Ectodermal cell (in vitro differentiated cells): ENCODE results near the gene PPARA.

ENCODE experiments used
- H3K27ac ChIP-seq: 2 replicates; pipeline ENCODE4 v1.7.0; 2013; ENCODE audit warnings: mild to moderate bottlenecking, low read depth, low read length; ENCODE audit not compliant: insufficient read depth, poor library complexity, severe bottlenecking
- H3K27me3 ChIP-seq: 2 replicates; pipeline ENCODE4 v1.7.0; 2013; ENCODE audit warnings: mild to moderate bottlenecking, low read length; ENCODE audit not compliant: insufficient read depth, control insufficient read depth, poor library complexity, severe bottlenecking
- H3K36me3 ChIP-seq: one replicate; pipeline ENCODE4 v1.7.0; 2013; ENCODE audit warnings: low read length; ENCODE audit not compliant: control insufficient read depth, insufficient read depth
- H3K4me1 ChIP-seq: one replicate; pipeline ENCODE4 v1.7.0; 2013; ENCODE audit warnings: low read length; ENCODE audit not compliant: control insufficient read depth, insufficient read depth
- H3K4me3 ChIP-seq: 2 replicates; pipeline ENCODE4 v1.7.0; 2013; ENCODE audit warnings: low read depth, low read length, control low read depth; ENCODE audit not compliant: insufficient read depth
- H3K9me3 ChIP-seq: 2 replicates; pipeline ENCODE4 v1.7.0; 2013; ENCODE audit warnings: mild to moderate bottlenecking, low read length, moderate library complexity; ENCODE audit not compliant: control insufficient read depth
- WGBS, 2 experiments: methylation state at CpG; one replicate each; pipeline ENCODE4 v1.1.7; 2013; ENCODE audit warnings: missing lambda C conversion rate in 2 of 2; 5-methylcytosine and 5-hydroxymethylcytosine counted together

PPARA gene

DNA sequence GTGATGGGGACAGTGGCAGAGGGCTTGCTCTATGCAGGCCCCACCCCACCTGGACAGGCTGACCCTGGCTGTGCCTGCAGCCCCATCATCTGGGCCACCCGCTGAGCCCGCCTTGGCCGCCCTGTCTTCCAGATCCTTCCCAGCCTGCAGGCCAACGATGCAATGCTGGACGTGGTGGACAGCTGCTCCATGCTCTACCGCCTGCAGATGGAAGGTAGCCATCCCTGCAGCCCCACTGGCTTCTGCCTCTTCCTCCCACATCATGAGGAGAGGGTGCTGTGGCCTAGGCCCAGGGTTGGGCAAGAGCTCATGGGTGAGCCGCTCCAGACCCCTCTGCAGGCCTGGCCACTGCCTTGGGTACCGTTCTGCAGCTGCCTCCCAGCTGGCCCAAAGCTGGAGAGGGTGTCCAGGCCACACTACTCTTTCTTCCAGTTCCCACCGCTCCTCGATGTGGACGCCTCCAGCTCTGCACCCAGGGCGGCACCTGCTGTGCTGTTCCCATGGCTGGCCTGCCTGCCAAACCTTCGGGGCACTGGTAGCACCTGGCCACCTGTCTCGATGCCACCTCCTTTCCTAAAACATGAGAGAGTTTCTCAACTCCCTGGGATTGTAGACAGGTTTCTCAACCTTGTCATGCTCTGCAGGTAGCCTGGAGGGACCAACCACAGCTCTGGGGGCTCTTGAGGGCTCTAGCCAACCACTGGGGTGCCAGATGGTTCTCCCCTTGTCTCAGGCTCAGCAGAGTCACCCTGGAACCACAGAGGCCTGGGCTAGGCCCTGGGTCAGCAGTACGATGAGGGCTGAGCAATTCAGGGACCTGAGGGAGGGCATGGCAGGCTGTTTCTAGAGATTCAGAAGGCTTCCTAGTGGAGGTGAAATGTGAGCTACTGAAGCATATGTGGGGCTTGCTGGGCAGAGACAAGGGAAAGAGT, 136.9 kb downstream of the PPARA start:
- no peaks in the 10 kb centered on the region for H3K27me3 ChIP-seq
- H3K36me3 ChIP-seq: peaks cover 3% of the 10 kb centered on the region
- H3K4me1 ChIP-seq: no peaks in the 10 kb centered on the region
- no peak overlapping the region for H3K4me3 ChIP-seq
- 91 to 94% methylated on average over 15 of the region's 15 CpGs for WGBS, 2 experiments
- H3K9me3 ChIP-seq: no peaks in the 10 kb centered on the region
- H3K27ac ChIP-seq: no peak overlapping the region

DNA sequence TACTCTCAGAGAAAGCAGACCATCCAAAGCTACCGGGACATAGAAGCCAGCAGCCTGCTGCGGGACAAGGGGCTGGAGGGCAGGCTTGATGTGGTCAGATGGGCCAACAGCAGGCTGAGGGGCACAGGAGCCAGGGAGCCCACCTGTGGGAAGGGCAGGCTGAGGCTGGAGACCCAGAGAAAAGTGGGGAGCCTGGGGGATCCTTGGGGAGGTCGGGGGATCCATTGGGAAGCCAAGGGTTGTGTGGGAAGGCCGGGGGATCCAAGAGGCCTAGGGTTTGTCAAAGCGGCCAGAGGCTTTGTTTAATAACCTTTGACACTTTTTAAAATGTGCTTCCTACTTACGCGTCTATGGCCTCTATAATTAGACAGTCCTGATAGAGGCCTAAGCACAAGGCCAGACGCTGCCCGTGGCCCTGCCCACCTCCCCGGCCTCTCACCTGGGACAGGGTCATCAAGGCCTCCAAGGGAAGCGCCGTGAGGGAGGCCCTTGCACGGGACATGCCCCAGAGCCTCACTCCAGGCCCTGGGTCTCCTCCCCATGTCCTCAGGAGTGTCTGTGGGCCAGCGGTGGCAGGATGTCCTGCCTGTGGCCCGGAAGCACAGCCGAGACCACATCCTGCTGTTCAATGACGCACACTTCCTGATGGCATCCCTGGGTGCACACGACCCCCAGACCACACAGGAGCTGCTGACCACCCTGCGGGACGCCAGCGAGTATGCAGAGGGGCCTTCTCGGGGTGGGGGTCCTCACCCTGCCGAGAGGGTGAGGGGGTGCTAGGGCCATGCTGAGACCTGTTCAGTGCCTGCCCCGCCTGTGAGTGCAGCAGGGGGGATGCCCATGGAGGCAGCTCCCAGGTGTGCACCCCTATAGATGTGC, 137.8 kb downstream of the PPARA start:
- WGBS, 2 experiments: 92 to 93% methylated on average over 24 of the region's 24 CpGs
- H3K36me3 ChIP-seq: peaks cover 3% of the 10 kb centered on the region
- no peaks in the 10 kb centered on the region for H3K9me3 ChIP-seq
- no peaks in the 10 kb centered on the region for H3K4me1 ChIP-seq
- H3K4me3 ChIP-seq: no peak overlapping the region
- H3K27ac ChIP-seq: no peak overlapping the region
- H3K27me3 ChIP-seq: no peaks in the 10 kb centered on the region

DNA sequence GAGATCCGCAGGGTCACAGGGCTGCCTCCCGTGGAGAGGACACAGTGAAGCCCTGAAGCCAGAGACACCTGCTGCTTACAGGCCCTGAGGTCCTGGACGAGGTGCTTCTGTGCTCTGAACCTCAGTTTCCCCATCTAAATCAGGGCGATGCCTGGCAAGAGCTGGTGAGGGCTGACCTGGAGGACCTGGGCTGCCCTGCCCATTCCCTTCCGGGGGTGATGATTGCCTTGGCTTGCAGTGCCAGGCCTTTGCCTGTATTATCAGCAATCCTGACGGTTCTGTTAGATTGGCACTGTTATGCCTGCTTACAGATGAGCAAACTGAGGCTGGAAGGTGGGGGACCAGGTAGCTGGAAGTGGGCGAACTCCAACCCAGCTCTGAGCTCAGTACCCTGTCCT, 138.5 kb downstream of the PPARA start:
- no peak overlapping the region for H3K27ac ChIP-seq
- 93 to 94% methylated on average over 7 of the region's 7 CpGs for WGBS, 2 experiments
- no peak overlapping the region for H3K4me3 ChIP-seq
- no peaks in the 10 kb centered on the region for H3K9me3 ChIP-seq
- no peaks in the 10 kb centered on the region for H3K27me3 ChIP-seq
- H3K4me1 ChIP-seq: no peaks in the 10 kb centered on the region
- peaks cover 3% of the 10 kb centered on the region for H3K36me3 ChIP-seq

DNA sequence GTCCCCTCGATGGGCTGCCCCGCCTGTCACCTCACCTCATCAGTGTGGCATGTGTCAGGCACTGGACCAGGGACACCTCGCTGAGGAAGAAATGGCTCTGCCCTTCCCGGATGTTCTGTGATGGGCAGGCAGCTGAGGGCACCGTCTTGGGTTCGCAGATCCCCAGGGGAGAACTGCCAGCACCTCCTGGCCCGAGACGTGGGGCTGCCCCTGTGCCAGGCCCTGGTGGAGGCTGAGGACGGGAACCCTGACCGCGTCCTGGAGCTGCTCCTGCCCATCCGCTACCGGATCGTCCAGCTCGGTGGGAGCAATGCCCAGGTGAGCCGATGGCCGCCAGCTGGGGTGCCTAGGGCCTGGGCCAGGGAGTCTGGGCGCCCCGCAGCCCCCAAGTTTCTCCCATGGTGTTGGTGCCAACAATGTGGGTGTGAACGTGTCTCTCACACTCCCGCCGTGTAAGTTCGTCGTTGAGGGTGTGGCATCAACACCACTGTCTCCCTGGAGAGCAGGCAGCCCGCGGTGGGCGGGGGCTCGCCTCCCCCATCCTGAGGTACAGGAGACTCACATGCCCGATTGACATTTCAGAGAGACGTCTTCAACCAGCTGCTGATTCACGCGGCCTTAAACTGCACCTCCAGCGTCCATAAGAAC, 139.0 kb downstream of the PPARA start:
- H3K27ac ChIP-seq: no peak overlapping the region
- no peaks in the 10 kb centered on the region for H3K9me3 ChIP-seq
- 93 to 95% methylated on average over 33 of the region's 33 CpGs for WGBS, 2 experiments
- no peaks in the 10 kb centered on the region for H3K4me1 ChIP-seq
- H3K36me3 ChIP-seq: peaks cover 3% of the 10 kb centered on the region
- no peaks in the 10 kb centered on the region for H3K27me3 ChIP-seq
- no peak overlapping the region for H3K4me3 ChIP-seq

DNA sequence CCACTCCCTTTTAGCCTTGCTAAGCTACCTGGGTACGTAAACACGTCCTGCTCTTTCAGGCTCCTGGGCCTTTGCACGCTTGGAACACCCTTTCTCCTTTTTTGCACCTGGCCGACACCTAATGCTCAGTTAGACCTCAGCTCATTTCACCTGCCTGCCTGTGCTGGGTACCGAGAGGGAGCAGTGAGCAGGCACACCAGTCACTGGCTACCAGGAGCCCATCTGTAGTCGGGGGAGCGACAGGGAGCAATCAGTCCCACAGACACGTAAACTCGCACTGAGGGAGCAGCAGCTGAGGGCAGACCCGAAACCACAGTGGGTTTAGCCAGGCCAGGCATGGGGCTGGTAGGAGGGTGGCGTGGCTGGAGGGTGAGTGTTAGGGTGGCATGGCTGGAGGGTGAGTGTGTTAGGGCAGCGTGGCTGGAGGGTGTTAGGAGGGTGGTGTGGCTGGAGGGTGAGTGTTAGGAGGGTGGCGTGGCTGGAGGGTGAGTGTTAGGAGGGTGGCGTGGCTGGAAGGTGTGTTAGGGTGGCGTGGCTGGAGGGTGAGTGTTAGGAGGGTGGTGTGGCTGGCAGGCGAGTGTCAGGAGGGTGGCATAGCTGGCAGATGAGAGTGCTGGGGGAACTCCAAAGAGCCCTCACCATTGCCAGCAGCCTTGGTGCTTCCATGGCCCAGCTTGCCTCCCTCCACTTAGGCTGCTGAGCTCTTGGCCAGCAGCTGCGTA, 140.0 kb downstream of the PPARA start:
- 90 to 92% methylated on average over 17 of the region's 17 CpGs for WGBS, 2 experiments
- no peaks in the 10 kb centered on the region for H3K9me3 ChIP-seq

DNA sequence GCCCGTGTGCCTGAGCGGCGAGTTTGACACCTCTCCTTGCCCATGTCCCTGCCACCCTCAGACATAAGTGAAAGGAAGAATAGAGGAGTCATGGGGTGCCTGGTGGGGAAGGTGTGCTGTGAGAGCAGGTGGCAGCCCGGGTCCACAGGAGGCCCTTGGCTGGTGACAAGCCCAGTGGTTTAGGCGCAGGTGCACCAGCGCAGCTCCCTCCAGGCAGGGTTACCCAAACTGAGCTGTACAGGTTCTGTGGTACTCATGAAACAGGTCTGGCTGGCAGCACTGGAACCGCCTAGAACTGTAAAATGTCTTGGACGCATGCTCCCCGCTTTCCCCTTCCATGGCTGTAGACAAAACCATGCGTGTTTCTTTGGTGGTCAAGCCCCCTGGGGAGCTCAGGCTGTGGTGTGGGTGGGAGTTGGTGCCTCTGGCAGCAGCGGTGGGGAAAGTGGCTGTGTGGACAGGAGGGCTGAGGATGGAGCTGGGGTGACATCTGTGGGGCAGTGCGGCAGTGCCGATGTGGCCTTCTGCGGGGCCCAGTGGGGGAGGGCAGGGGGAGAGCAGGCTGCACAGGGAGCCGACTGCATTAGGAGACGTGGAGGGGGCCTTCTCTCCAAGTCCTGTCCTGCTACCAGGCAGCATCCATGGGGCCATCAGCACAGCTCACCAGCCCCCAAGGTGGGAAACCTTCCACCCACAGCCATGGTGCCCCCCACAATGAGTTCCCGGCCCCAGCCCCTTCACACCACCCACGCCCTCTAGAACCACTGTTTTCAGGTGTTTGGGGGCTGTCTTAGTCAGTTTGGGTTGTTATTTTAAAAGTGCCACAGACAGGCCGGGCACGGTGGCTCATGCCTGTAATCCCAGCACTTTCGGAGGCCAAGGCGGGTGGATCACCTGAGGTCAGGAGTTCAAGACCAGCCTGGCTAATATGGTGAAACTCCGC, 140.8 kb downstream of the PPARA start:
- Histone ChIP-seq H3K27me3 (no peaks in the 10 kb centered on the region), H3K4me3 (no peak overlapping the region), H3K27ac (no peak overlapping the region), H3K4me1 (peaks cover 6% of the 10 kb centered on the region), H3K36me3 (no peaks in the 10 kb centered on the region), H3K9me3 (no peaks in the 10 kb centered on the region)
- 92 to 94% methylated on average over 20 to 23 of the region's 23 CpGs for WGBS, 2 experiments

More for the DNA sequence above, 140.0 kb downstream of the PPARA start:
- H3K4me3 ChIP-seq: no peak overlapping the region
- H3K4me1 ChIP-seq: no peaks in the 10 kb centered on the region
- H3K36me3 ChIP-seq: no peaks in the 10 kb centered on the region
- no peaks in the 10 kb centered on the region for H3K27me3 ChIP-seq
- H3K27ac ChIP-seq: no peak overlapping the region

DNA sequence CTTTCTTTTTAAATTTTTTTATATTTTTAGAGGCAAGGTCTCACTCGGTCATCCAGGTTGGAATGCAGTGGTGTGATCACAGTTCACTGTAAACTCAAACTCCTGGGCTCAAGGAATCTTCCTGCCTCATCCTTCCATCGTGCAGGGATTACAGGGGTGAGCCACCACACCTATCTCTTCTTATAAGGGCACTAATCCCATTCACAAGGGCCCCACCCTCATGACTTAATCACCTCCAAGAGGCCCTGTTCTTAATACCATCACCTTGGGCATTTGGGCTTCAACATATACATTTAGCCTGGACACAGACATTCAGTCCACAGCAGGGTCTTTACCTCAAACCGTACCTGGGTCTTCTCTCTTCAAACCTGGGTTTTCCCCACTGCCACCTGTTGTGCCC, 141.8 kb downstream of the PPARA start:
- H3K27me3 ChIP-seq: no peaks in the 10 kb centered on the region
- no peaks in the 10 kb centered on the region for H3K9me3 ChIP-seq
- peaks cover 6% of the 10 kb centered on the region for H3K4me1 ChIP-seq
- H3K36me3 ChIP-seq: no peaks in the 10 kb centered on the region
- H3K27ac ChIP-seq: no peak overlapping the region
- no peak overlapping the region for H3K4me3 ChIP-seq
- WGBS, 2 experiments: 88 to 98% methylated on average over 3 of the region's 3 CpGs

DNA sequence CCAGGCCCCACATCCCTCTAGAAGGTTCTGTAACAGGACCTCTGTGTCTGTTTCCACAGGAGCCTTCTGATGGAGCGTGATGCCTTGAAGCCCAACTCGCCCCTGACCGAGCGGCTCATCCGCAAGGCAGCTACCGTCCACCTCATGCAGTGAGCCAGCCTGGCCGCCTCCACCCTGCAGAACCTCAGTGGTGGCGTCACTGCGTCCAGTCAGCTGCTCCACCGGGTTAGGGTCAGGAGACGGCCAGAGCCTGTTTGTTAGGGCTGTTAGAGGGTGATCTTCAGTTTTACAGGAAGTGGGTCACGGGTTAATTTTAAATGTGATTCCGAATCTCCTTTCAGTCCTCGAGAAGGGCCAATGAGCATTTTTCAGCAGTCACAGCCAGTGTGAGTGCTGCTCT, 142.4 kb downstream of the PPARA start:
- H3K27ac ChIP-seq: no peak overlapping the region
- H3K27me3 ChIP-seq: no peaks in the 10 kb centered on the region
- H3K4me3 ChIP-seq: no peak overlapping the region
- peaks cover 11% of the 10 kb centered on the region for H3K4me1 ChIP-seq
- WGBS, 2 experiments: 95 to 96% methylated on average over 14 of the region's 14 CpGs
- no peaks in the 10 kb centered on the region for H3K36me3 ChIP-seq
- no peaks in the 10 kb centered on the region for H3K9me3 ChIP-seq
